ENCODE results near the gene PLEKHJ1. TPM values are rescaled to one million over a fixed set of nuclear protein-coding genes. Genes with fewer than 3 reads are reported as not detected.
"Not testable (repeated sequence)": the region's sequence is repeated elsewhere in the genome, so short reads cannot be mapped to it uniquely, and the experiment has no call there.

PLEKHJ1 gene
- 10 to 100 TPM; 24.4 to 49.3 (median 28.6) TPM for total RNA-seq
- long read RNA-seq, transcript PLEKHJ1-201 (6 exons, 1,206 nt): major isoform, 17 of 19 reads
- long read RNA-seq, partial matches to known transcripts: 0 of 19 reads
- long read RNA-seq, other reads (novel, unspliced or antisense): 1 of 19 reads

GRCh38 chr19:2236314-2237050 lies at the start of gene PLEKHJ1, which contains the start of gene SF3A2:
PLEKHJ1 (minus strand) TSS chr19:2236329; CDS start chr19:2236248, 81 bp downstream.
SF3A2 (plus strand) TSS chr19:2236824; CDS start chr19:2243419, 6,595 bp downstream.
- Histone ChIP-seq H3K4me3 (peak within 1 kb of the TSS; percentile 77 to 99 (median 97)), H3K9me3 (no peaks in the 10 kb centered on the region), H3K27me3 (no peaks in the 10 kb centered on the region), H3K36me3 (peaks cover 0 to 1% (median 0%) of the 10 kb centered on the region in 4 donors), H3K4me1 (peaks cover 0 to 46% (median 13%) of the 10 kb centered on the region in 4 donors), H3K27ac (peak within 1 kb of the TSS; percentile 93 to 99 (median 99))
- intact Hi-C loops (cut with DNase I): loop anchor here (5.0 to 10.0 kb wide), 2 partner anchors 36 to 78 kb away; no protein-coding TSS in a partner anchor
- DNase-seq (peak; percentile 97 to 98 (median 97)), ATAC-seq (peak; percentile 89 to 94 (median 89))
- 0% methylated on average over 12 of the region's 80 CpGs for WGBS (ENCODE audit: insufficient coverage, low coverage, low lambda C conversion rate, missing lambda C conversion rate)
- TF ChIP-seq POLR2A (IDR thresholded peaks at IDR 0.05): peak; percentile 79
- TF ChIP-seq, protein P1, sequence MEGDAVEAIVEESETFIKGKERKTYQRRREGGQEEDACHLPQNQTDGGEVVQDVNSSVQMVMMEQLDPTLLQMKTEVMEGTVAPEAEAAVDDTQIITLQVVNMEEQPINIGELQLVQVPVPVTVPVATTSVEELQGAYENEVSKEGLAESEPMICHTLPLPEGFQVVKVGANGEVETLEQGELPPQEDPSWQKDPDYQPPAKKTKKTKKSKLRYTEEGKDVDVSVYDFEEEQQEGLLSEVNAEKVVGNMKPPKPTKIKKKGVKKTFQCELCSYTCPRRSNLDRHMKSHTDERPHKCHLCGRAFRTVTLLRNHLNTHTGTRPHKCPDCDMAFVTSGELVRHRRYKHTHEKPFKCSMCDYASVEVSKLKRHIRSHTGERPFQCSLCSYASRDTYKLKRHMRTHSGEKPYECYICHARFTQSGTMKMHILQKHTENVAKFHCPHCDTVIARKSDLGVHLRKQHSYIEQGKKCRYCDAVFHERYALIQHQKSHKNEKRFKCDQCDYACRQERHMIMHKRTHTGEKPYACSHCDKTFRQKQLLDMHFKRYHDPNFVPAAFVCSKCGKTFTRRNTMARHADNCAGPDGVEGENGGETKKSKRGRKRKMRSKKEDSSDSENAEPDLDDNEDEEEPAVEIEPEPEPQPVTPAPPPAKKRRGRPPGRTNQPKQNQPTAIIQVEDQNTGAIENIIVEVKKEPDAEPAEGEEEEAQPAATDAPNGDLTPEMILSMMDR (IDR thresholded peaks at IDR 0.05): peak; percentile 96 to 100 (median 97)

DNA sequence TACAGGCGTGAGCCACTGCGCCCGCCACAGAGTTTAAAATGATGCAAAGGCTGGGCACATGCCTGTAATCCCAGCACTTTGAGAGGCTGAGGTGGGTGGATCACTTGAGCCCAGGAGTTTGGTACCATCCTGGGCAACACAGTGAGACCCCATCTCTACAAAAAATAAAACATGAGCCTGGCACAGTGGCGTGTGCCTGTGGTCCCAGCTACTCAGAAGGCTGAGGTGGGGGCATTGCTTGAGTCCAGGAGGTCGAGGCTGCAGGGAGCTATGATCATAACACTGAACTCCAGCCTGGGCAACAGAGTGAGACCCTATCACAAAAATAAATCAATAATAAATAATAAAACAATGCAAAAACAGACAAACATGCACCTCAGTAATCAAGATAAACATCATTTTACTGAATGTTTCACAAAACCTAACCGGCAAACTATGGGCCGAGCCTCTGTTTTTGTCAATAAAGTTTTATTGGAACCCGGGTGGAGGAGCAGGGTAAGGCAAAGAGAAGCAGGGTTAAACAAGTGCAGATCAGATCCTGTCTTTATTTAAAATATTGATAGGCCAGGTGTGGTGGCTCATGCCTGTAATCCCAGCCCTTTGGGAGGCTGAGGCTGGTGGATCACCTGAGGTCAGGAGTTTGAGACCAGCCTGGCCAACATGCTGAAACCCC lies 47.8 kb upstream of the PLEKHJ1 start:
- 88% methylated on average over 6 of the region's 8 CpGs for WGBS (ENCODE audit: insufficient coverage, low coverage, low lambda C conversion rate, missing lambda C conversion rate)
- Histone ChIP-seq H3K27ac (no peak overlapping the region), H3K36me3 (no peaks in the 10 kb centered on the region), H3K9me3 (no peaks in the 10 kb centered on the region), H3K4me1 (no peaks in the 10 kb centered on the region), H3K27me3 (no peaks in the 10 kb centered on the region), H3K4me3 (no peak overlapping the region)
- intact Hi-C loops (cut with DNase I): no loop called here
- no peak for TF ChIP-seq POLR2A (IDR thresholded peaks at IDR 0.05)
- TF ChIP-seq, protein P1 (IDR thresholded peaks at IDR 0.05): no peak
- DNase-seq (no peak), ATAC-seq (no peak)

DNA sequence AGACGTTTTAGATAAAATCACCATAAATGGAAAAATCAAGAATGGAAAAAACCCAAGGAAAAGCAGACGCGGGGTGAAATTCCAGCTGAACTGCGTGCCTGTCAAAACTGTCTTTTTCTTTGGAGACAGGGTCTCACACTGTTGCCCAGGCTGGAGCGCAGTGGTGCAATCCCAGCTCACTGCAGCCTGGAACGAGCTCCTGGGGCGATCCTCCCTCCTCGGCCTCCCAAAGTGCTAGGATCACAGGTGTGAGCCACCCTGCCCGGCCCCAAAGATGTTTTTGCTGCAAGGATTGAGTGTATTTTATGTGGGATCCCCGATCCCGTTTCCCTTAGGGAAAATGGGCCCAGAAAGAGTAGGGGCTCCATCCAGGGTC lies 46.7 kb upstream of the PLEKHJ1 start:
- Histone ChIP-seq H3K27me3 (no peaks in the 10 kb centered on the region), H3K36me3 (no peaks in the 10 kb centered on the region), H3K4me3 (peak overlapping the region in 1 of 3 donors; percentile 37), H3K27ac (peak overlapping the region in 1 of 3 donors; percentile 63), H3K4me1 (no peaks in the 10 kb centered on the region), H3K9me3 (no peaks in the 10 kb centered on the region)
- TF ChIP-seq, protein P1 (IDR thresholded peaks at IDR 0.05): no peak
- no peak for TF ChIP-seq POLR2A (IDR thresholded peaks at IDR 0.05)
- ATAC-seq: no peak
- intact Hi-C loops (cut with DNase I): no loop called here
- WGBS (ENCODE audit: insufficient coverage, low coverage, low lambda C conversion rate, missing lambda C conversion rate): 43% methylated on average over 5 of the region's 11 CpGs
- no peak for DNase-seq

- ATAC-seq: peak; percentile 75 to 91 (median 88)
Measured at GRCh38 chr19:2282062-2282861, 46.1 kb upstream of the PLEKHJ1 start, which contains the start of gene PEAK3. PEAK3 (minus strand) TSS chr19:2282175; CDS start chr19:2280931, 1,244 bp downstream.

GRCh38 chr19:2281265-2282061 lies 45.3 kb upstream of the PLEKHJ1 start:
- intact Hi-C loops (cut with DNase I); H3K27me3 ChIP-seq; H3K36me3 ChIP-seq; H3K4me1 ChIP-seq; H3K9me3 ChIP-seq: not testable (repeated sequence)
- DNase-seq: peak in 1 of 3 donors; percentile 58
- Histone ChIP-seq H3K4me3 (peak overlapping the region in 1 of 3 donors; percentile 37), H3K27ac (peak overlapping the region; percentile 40 to 63 (median 47))
- ATAC-seq: peak in 1 of 4 donors; percentile 9
- 18% methylated on average over 3 of the region's 16 CpGs for WGBS (ENCODE audit: insufficient coverage, low coverage, low lambda C conversion rate, missing lambda C conversion rate)

More at GRCh38 chr19:2282062-2282861, 46.1 kb upstream of the PLEKHJ1 start, which contains the start of gene PEAK3:
- WGBS (ENCODE audit: insufficient coverage, low coverage, low lambda C conversion rate, missing lambda C conversion rate): 23% methylated on average over 16 of the region's 41 CpGs
- H3K4me1 ChIP-seq: no peaks in the 10 kb centered on the region
- no peaks in the 10 kb centered on the region for H3K27me3 ChIP-seq
- no peaks in the 10 kb centered on the region for H3K9me3 ChIP-seq
- peak within 1 kb of the TSS in 2 of 3 donors; percentile 14 to 37 for H3K4me3 ChIP-seq
- DNase-seq: peak; percentile 74 to 89 (median 83)
- intact Hi-C loops (cut with DNase I): no loop called here
- TF ChIP-seq, protein P1 (IDR thresholded peaks at IDR 0.05): no peak
- peak; percentile 30 for TF ChIP-seq POLR2A (IDR thresholded peaks at IDR 0.05)
- H3K27ac ChIP-seq: peak within 1 kb of the TSS; percentile 40 to 63 (median 47)
- H3K36me3 ChIP-seq: no peaks in the 10 kb centered on the region

Data from right lobe of liver (tissue), 6 donors.